ENCODE data around the gene UGT1A9.

The UGT1A9 gene

DNA sequence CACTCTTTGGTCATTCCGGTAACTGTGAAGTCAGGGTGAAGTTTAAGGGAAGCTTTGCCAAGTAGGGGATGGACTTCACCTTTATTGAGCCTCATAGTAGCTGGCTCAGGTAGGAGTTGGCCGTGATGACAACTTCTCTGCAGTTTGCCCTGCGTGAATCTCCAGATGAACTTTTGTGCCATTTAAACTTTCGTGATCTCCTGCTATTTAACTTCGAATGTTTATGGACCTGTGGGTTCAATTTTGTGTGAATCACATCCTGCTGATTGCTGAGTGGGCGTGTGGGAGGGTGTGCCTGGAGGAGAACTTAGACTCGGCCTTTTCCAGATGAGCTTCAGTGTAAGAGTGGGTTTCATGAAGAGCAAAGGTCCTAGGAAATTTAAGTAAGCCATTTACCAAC is 92.6 kb downstream of the UGT1A9 start:
- DNase-seq = no peak

DNA sequence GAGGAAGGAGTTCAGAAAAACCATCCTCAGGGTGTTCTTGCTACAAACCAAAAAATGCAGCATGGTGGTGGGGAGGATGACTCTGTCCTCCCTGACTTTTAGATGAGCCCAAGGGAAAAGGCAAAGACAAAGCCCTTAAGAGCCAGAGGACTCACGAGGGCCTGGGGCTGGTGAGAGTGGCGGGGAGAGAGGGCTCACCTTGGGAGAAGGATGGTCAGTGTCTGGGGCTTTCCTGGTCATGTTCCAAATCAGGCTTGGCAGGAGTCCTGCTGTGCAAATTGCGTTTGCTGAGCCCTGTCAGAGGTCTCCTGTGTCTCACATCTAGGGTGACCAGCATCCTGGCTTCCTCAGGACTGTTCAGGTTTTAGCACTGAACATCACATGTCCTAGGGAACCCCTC is 93.1 kb downstream of the UGT1A9 start:
- no peak for DNase-seq

DNA sequence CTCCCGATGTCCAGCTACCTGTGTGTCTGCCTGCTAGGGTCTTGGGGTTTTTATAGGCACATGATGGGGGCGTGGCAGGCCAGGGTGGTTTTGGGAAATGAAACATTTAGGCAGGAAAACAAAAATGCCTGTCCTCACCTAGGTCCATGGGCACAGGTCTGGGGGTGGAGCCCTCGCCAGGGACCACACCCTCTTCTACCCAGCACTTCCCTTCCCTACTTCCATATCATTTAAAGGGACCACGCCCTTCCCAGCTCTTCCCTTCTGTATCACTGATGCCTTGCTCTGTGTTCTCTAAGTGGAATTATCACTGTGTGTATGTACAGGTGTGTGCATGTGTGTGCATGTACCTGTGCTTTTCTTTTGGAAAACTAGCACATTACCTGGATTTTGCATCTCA is 94.7 kb downstream of the UGT1A9 start:
- no peak for DNase-seq

DNA sequence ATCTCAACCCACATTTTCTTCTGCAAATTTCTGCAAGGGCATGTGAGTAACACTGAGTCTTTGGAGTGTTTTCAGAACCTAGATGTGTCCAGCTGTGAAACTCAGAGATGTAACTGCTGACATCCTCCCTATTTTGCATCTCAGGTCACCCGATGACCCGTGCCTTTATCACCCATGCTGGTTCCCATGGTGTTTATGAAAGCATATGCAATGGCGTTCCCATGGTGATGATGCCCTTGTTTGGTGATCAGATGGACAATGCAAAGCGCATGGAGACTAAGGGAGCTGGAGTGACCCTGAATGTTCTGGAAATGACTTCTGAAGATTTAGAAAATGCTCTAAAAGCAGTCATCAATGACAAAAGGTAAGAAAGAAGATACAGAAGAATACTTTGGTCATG is 96.4 kb downstream of the UGT1A9 start:
- no peak for DNase-seq

DNA sequence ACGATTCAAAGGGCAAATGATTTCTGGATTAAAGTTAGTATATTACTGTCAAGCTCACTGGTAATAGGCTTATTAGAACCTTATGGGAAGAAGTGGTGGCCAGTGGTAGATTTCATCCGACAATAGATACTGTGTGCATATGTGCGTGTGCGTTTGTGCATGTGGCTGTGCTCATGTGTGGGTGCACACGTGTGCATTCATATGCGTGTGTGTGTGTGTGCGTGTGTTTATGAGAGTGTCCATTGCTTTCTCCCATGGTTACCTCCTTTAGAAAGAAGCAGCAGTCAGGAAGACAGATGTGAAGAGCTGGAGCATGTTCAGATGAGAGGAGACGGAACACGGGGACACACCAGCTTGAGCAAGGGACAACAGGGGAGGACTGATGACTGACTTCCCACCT is 97.6 kb downstream of the UGT1A9 start:
- no peak for DNase-seq

DNA sequence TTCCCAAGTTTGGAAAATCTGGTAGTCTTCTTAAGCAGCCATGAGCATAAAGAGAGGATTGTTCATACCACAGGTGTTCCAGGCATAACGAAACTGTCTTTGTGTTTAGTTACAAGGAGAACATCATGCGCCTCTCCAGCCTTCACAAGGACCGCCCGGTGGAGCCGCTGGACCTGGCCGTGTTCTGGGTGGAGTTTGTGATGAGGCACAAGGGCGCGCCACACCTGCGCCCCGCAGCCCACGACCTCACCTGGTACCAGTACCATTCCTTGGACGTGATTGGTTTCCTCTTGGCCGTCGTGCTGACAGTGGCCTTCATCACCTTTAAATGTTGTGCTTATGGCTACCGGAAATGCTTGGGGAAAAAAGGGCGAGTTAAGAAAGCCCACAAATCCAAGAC is 100.5 kb downstream of the UGT1A9 start:
- DNase-seq = no peak

DNA sequence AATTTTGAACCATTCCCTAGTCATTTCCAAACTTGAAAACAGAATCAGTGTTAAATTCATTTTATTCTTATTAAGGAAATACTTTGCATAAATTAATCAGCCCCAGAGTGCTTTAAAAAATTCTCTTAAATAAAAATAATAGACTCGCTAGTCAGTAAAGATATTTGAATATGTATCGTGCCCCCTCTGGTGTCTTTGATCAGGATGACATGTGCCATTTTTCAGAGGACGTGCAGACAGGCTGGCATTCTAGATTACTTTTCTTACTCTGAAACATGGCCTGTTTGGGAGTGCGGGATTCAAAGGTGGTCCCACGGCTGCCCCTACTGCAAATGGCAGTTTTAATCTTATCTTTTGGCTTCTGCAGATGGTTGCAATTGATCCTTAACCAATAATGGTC is 100.9 kb downstream of the UGT1A9 start:
- DNase-seq = no peak

DNA sequence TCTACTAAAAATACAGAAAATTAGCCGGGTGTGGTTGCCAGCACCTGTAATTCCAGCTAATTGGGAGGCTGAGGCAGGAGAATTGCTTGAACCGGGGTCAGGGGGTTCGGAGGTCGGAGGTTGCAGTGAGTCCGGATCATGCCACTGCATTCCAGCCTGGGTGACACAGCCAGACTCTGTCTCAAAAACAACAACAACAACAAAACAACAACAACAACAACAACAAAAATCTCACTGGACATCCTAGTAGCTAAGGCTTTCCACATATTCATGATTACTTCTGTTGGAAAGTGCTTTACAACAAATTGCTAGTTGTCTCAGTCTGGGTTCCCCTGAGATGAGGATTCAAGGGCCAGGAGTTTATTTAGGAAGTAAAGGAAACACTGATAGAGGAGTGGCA is 102.2 kb downstream of the UGT1A9 start:
- no peak for DNase-seq

DNA sequence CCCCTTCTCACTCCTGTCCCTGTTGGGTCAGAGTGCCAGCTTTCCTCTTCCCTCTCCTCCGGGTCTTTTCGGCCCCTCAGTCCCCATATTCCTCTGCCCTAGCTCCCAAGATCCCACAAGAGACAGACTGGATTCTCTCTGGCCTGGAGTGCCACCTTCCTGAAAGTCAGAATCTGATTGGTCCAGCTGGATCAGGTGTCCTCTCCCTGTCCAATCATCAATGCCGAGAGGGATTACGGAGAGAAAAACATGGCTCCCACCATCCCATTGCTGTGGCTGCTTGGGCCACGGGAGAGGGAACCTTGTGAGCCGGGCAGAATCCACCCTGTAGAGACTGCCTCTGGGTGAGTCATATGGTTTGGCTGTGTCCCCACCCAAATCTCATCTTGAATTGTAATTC is 103.7 kb downstream of the UGT1A9 start:
- no peak for DNase-seq

DNA sequence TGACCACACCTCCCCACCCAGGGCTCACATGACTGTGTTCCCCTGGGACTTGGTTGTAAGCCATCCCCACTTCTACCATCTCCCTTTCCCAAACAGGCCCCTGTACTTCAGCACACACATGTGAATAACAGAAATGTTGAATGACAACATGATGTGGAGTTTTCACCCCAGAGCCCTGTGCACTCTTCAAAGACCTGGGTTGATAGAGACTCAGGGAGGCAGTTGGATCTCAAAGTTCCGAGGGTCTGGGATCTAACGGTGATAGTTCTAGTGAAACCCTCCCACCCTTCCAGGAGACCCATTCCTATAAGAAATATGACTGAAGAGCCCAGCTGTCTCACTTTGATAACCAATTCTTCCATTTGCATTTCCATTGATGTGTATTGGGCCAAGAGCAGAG is 106.3 kb downstream of the UGT1A9 start, which contains the start of gene MROH2A:
MROH2A (plus strand) TSS at position 301 of the 400 bp plus-strand sequence. CDS start 1,029 bp downstream, outside the sequence.
- no peak for DNase-seq

DNA sequence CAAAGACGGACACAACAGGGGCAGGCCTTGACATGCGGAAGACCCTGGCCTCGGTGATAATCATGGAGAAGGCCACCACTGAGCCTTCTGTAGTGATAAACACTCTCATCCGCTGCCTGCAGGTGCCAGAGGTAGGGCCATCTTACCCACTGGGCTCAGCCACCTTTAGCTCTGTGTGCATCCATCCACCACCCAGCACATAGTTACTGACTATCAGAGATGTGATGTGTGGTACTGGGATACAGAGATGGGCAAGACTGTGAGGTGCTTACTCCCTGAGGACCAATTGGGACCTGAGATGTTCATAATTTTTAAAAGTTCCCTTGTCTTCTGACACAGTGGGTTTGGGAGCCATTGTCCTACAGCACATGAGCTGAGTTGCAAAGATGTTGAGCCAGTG is 108.0 kb downstream of the UGT1A9 start:
- DNase-seq = no peak

DNA sequence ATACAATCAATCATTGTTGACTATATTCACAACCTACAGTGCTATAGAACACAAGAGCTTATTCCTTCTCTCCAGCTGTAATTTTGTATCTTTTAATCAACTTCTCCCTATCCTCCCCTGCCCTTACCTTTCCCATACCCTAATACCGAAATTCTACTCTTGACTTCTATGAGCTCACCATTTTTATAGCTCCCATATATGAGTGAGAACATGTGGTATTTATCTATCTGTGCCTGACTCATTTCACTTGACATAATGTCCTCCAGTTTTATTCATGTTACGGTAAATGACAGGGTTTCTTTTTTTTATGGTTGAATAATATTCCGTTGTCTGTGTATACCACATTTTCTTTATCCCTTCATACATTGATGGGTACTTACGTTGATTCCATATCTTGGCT is 109.1 kb downstream of the UGT1A9 start:
- DNase-seq = no peak

DNA sequence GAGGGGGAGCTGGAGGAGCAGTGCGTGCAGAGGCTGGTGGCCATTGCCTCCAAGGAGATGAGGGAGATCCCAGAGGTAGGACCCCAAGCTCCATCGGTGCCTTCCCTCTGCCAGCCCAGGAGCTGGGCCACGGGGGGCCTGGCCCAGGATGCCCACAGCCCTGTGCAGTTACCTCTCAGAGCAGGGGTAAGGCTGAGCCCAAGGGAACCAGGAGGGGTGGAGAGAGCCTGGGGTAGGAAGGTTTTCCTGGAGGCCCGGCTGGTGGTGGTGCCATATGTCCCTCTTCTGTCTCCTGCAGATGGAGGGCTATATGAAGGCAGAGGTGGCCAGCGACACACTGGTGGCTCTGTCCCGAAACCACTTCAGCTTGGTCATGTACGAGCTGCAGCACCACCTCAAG is 117.9 kb downstream of the UGT1A9 start:
- DNase-seq = no peak

DNA sequence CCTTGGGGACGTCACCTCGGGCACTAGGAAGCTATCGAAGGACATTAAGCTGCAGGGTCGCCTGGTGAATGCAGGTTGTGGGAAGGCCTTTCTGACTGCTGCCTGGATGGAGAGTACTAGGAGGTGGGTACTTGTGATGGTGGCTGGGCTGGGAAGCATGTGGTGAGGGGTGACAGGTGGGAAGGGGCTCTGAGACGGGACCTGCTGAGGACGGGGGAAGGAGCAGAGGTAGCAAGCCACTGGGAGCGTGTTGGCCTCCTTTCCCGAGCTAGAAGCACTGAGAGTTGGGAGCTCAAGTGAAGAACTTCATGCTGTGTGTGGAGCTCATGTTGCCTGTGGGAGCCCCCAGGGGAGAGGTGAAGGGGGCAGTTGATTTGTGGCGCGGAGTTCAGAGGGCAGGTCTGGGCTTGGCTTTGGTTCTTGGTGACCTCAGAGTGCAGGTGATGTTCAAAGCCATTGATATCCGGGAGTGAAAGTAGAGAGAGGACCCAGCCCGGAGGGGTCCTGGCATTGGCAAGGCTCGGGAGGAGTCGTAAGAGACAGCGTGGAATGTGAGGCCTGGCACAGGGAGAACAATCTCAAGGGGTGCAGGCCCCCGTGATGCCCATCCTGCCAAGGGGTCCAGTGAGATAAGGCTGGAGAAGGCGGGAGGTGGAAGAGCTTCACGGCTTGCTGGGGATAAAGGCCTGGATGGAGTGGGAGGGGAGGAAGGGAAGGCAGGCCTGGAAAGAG is 119.6 kb downstream of the UGT1A9 start:
- DNase-seq = peak; percentile 37

DNA sequence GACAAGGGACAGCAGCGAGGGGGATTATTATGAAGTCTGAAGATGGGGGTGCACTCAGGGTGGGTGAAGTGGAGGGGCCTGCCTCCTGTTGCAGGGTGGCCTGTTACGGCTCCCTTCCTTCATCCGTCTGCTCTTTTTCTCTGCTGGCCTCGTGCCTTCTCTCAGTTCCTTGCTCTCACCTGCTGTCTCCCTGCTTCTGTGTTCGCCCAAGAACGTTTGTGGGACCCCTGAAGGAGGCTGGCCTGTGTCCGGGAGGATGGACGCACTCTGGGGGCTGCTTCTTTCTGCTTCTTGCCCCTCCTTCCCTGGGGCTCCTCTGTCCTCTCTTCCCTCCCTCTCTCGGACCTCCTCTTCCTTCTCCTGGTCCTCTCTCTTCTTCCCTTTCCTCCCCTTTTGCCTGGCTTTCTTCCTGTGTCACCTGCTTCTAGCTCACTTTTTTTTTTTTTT is 120.2 kb downstream of the UGT1A9 start:
- no peak for DNase-seq

DNA sequence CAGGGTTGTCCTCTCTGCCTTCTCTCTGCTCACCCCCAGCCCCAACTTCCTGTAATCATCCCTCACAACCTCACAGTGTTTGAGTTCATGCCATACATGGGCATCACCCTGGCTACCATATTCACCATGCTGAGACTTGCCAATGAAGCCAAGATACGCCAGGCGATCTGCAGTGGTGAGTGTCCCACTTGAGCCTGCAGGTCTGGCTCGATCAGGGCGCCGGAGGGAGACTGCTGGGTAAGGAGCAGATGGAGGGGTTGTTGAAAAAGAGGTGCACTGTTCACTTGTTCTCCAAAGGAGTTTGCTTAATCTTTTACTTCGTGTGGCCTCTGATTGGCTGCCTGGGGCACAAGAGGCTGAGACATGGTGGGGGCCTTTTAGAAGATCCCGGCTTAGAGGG is 121.0 kb downstream of the UGT1A9 start:
- peak; percentile 34 for DNase-seq

DNA sequence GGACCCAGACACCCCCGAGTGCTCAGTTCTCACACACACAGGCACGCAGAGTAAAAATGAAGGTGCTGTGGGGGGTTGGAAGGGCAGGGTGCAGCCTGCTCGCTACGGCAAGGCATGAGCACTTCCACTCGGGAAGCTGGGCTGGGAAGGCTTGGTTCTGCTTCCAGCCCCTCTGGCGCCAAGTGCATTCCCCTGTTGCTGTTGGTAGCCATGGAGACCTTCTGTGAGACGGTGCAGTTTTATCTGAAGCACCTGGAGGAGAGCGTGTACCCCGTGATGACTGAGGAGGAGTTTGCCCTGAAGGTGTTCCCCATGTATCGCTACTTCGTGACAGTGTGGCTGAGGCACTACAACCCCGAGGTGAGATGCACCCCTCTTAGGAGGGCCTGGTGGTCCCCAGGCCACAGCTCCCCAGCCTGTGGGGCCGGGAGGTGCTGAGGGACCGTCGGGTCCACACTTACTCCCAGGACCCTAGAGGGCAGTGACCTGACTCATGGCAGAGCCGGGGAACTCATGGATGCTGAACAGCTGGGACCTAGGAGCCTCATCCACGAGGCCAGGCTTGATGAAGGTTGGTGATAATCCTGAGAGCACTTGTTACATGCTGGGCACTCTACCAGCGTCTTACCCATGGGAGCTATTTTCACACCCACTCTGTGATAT is 121.9 kb downstream of the UGT1A9 start:
- DNase-seq = peak; percentile 29

DNA sequence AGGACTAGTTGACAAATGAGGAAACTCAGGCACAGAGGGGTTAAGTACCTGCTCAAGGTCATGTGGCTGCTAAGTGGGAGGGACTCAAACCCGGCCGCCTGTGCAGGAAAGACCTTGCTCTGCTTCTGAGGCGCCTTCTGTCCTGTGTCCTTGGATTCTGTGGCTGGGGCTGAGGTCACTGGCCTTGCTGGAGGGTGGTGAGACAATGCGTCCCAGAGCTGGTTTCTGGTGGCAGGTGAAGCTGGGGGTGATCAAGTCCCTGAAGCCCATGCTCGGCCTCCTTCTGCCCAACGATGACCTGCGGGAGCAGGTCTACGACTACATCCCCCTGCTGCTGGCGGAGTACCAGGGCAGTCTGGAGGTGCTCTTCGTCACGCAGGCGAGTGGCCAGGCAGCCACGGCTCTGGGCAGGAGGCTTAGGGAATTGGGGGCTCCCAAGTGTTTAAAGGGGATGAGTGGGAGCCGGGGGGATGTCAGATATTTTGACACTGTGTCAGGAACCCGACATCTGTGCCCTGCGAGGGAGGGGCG is 122.5 kb downstream of the UGT1A9 start:
- DNase-seq = peak; percentile 35

DNA sequence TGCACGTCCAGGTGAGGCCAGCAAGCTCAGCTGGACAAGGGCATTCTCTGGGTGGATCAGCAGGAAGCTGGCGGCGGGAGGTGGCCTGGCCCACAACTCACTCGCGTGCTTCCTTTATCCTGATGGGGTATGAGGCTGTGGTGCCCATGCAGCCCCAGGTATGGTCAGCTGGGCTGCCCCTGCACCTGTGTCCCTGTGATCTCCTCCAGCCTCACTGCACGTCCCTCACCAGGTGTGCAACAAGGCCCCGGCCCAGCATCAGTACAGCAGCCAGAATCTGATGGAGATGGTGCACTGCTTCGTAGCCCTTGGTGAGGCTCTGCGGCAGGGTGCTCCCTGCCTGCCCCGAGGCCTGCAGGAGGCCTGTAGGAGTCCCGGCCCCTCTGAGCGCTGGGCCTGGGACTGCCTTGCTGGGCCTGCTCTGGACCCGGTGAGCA is 124.1 kb downstream of the UGT1A9 start:
- DNase-seq = peak; percentile 45

DNA sequence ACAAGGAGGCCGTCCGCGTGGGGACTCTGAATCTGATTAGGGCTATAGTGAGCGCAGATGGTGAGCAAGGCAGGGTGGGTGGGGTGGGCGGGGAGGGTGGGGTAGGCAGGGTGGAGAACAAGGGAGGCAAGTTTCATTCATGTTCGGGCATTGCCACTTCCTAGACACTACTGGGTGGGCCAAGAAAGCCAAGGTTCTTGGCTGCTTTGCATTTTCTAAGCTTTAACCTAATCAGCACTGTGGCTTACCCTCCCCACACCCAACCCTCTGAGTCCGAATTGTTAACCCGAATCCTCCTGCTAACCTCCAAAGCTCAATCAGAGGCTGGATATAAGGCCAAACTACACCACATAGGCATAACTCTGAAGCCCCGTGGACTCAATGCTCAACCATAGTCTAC is 124.6 kb downstream of the UGT1A9 start:
- DNase-seq = no peak

DNA sequence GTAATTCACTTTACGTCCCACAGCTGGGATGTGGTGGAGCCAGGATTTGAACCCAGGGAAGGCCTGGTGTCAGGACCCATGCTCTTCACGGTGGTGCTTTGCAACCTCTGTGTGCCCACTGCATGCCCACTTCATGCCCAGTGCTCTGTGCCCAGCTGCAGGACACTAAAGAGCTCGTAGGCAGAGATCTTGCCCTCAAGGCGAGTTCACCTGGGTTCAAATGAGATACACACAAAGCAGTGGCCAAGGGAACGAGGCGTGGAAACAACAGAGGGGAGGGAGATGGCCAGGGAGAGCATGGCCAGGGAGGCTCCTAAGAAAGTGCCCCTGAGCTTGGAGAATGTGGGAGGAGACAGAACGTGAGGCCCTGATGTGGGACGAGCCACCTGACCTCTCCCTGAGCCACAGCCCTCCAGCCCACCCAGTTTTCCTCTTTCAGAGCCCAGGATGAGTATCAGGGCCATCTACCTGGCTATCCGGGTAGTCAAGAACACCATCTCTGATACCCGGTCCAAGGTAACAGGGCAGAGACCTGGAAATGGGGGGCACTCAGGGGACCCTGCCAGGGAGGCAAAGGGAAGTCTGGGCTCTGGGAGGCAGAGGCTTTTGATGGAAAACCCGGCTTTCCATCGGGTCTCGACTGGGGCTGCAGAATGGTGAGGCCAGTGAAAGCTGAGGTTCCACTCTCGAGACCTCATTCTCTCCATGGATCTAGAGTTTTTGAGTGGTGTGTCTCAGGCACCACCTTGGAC is 126.8 kb downstream of the UGT1A9 start:
- DNase-seq = peak; percentile 40

DNA sequence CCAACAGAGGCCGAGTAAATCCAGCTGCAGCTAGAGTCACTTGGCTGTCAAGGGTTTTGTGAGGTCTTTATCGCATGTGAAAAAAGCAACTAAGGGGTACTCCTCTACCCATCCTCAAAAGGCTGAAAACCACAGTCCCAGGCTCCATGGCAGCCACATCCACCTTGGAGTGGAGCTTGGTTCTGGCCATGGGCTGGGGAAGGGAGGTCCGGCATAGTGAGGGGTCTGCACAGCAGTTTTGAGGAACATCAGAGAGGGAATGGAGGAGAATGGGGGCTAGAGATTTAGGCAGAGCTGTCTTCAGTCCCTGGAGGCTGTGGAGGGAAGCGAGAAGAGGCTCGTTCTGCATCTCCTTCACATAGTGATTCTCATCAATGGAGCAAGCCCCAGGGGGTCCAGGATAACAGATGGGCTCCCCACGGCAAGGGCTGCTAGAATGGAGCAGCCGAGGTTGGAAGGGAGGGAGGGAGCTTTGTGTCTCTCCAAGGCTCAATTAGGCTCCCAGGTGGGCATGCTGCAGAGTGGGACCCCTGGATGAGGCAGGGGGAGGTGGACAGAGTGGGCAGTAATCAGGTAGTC is 127.5 kb downstream of the UGT1A9 start:
- no peak for DNase-seq

DNA sequence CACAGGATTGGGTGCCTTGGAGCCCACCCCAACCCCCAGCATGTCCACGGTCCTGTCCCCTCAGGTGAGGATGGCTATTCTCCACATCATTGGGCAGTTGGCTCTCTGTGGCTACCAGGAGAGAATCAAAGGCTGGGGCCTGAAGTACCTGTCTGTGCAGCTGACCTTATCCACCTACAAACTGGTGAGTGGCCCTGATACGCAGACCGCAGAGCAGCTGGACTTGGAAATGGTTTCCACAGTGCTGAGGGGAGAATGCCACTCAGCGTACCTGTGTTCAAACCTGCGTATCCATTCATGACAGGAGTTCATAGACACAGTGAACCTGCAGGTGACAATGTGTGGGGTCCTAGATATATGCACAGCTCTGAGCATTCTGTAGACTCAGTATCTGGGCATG is 128.0 kb downstream of the UGT1A9 start:
- peak; percentile 40 for DNase-seq
